ENCODE data around the gene SLC35F6.

Gene SLC35F6

GRCh38 chr2:26724784-26725520, 39.1 kb upstream of the SLC35F6 start:
- no peak for TF ChIP-seq ZFX (IDR thresholded peaks at IDR 0.05; ENCODE audit: borderline replicate concordance)
- TF ChIP-seq CTCF (IDR thresholded peaks at IDR 0.05), result no peak
- H3K27ac ChIP-seq, result no peak overlapping the region

- no peak for TF ChIP-seq ZFX (IDR thresholded peaks at IDR 0.05; ENCODE audit: borderline replicate concordance)
- TF ChIP-seq CTCF (IDR thresholded peaks at IDR 0.05), result no peak
- H3K27ac ChIP-seq, result no peak overlapping the region
These were observed 38.6 kb upstream of the SLC35F6 start for GRCh38 chr2:26725521-26725820.

GRCh38 chr2:26726228-26726627, 37.9 kb upstream of the SLC35F6 start:
- H3K27ac ChIP-seq, result no peak overlapping the region
- no peak for TF ChIP-seq CTCF (IDR thresholded peaks at IDR 0.05)
- no peak for TF ChIP-seq ZFX (IDR thresholded peaks at IDR 0.05; ENCODE audit: borderline replicate concordance)

- H3K27ac ChIP-seq, result no peak overlapping the region
- TF ChIP-seq ZFX (IDR thresholded peaks at IDR 0.05; ENCODE audit: borderline replicate concordance) (no peak), CTCF (IDR thresholded peaks at IDR 0.05) (peak; percentile 76)
These were observed 36.2 kb upstream of the SLC35F6 start for GRCh38 chr2:26727641-26728561.

GRCh38 chr2:26729311-26729710, 34.8 kb upstream of the SLC35F6 start:
- TF ChIP-seq ZFX (IDR thresholded peaks at IDR 0.05; ENCODE audit: borderline replicate concordance) (no peak), CTCF (IDR thresholded peaks at IDR 0.05) (no peak)
- no peak overlapping the region for H3K27ac ChIP-seq

- TF ChIP-seq CTCF (IDR thresholded peaks at IDR 0.05) (no peak), ZFX (IDR thresholded peaks at IDR 0.05; ENCODE audit: borderline replicate concordance) (no peak)
- H3K27ac ChIP-seq, result no peak overlapping the region
These were observed 33.3 kb upstream of the SLC35F6 start for GRCh38 chr2:26730549-26731344.

Data from 22Rv1 (cell line).